HCT116 (cell line): Measurements from ENCODE around the gene ARHGAP9. TPM values are rescaled to one million over a fixed set of nuclear protein-coding genes. Genes with fewer than 3 reads are reported as not detected.
A peak's percentile ranks its signal among the peaks of the same experiment; 100 is the strongest.

Experiments
- ATAC-seq: fragments of 200-7000 bp; cut with Tn5 transposase; 2 replicates; pipeline ENCODE4 v1.9.1; 2020; ENCODE audit warnings: mild to moderate bottlenecking, moderate library complexity
- BruUV-seq: library from RNA; stranded (reverse); fragments of 400-500 nt; replicated peaks from 2 replicates; lab custom pipeline; 2021; lab: Mats Ljungman, UMichigan
- CTCF ChIA-PET: fragments of 300-600 bp; sonication (Branson Sonifier 250); formaldehyde crosslinking; loops from one replicate; lab custom pipeline; 2021; ENCODE audit warnings: antibody characterized with exemption; lab: Charles Lee
- POLR2A ChIA-PET: fragments of 300-600, 350-600 bp; sonication (Branson Sonifier 250); formaldehyde crosslinking; loops from one replicate; lab custom pipeline; 2021; ENCODE audit warnings: antibody characterized with exemption; lab: Charles Lee
- RAD21 ChIA-PET, 2 experiments: fragments of 300-600 bp; sonication (Branson Sonifier 250); formaldehyde crosslinking; loops; one replicate each; lab custom pipeline; 2023; ENCODE audit warnings: low total read pairs in 2 of 2; ENCODE audit not compliant: uncharacterized antibody in 2 of 2, unreplicated experiment in 2 of 2, low non-redundant PET in 1 of 2; lab: Charles Lee
- DNase-seq: peaks from one replicate; pipeline ENCODE4 v3.0.0-alpha.2; 2010; ENCODE audit warnings: low read depth, low spot score
- H2AFZ ChIP-seq: fragments of 200-600 bp; shearing (Covaris generic), sonication (generic); 2 replicates; pipeline ENCODE4 v1.6.1; 2017; ENCODE audit warnings: low read depth, mixed run types, mixed read lengths, antibody characterized with exemption, low read length; ENCODE audit not compliant: poor library complexity, severe bottlenecking
- H3K27ac ChIP-seq: 2 replicates; pipeline ENCODE4 v1.5.1; 2012; ENCODE audit warnings: low read depth, low read length
- H3K27me3 ChIP-seq: fragments of 200-600 bp; sonication (generic); 2 replicates; pipeline ENCODE4 v1.6.1; 2016; ENCODE audit warnings: mixed run types, low read length, mixed read lengths; ENCODE audit not compliant: insufficient read depth
- H3K36me3 ChIP-seq, 2 experiments: fragments of 200-500 bp in 1 of 2; fragments of 200-600 bp in 1 of 2; sonication (Bioruptor generic) in 1 of 2; sonication (generic) in 1 of 2; 2 replicates each; pipeline versions ENCODE4 v1.5.1 to v1.6.1; 2014 to 2016; ENCODE audit warnings: low read length in 2 of 2, inconsistent platforms in 1 of 2, mixed read lengths in 1 of 2, mixed run types in 1 of 2; ENCODE audit not compliant: insufficient read depth in 2 of 2, control insufficient read depth in 1 of 2
- H3K4me1 ChIP-seq, 2 experiments: fragments of 200-600 bp in 1 of 2; sonication (generic) in 1 of 2; 2 replicates each; pipeline versions ENCODE4 v1.5.1 to v1.6.1; 2012 to 2017; ENCODE audit warnings: low read length in 2 of 2, inconsistent platforms in 1 of 2, mild to moderate bottlenecking in 1 of 2, mixed read lengths in 1 of 2, mixed run types in 1 of 2, moderate library complexity in 1 of 2; ENCODE audit not compliant: insufficient read depth in 2 of 2, control insufficient read depth in 1 of 2
- H3K4me2 ChIP-seq: fragments of 200-600 bp; sonication (generic); 2 replicates; pipeline ENCODE4 v1.6.1; 2017; ENCODE audit warnings: mixed run types, low read length, mixed read lengths
- H3K4me3 ChIP-seq, 2 experiments: fragments of 200-600 bp in 1 of 2; sonication (generic) in 1 of 2; replicated peaks in 1 of 2; 2 replicates each; pipeline ENCODE4 v1.5.1; 2011 to 2016; ENCODE audit warnings: low read length in 2 of 2, control low read depth in 1 of 2, low read depth in 1 of 2, mild to moderate bottlenecking in 1 of 2, mixed read lengths in 1 of 2, mixed run types in 1 of 2
- H3K79me2 ChIP-seq: fragments of 200-600 bp; sonication (generic); 2 replicates; pipeline ENCODE4 v1.6.1; 2017; ENCODE audit warnings: mild to moderate bottlenecking, mixed run types, low read length, moderate library complexity, mixed read lengths; ENCODE audit not compliant: insufficient read depth
- H3K9ac ChIP-seq: fragments of 200-600 bp; sonication (generic); 2 replicates; pipeline ENCODE4 v1.6.1; 2016; ENCODE audit warnings: low read length, mixed read lengths
- H3K9me2 ChIP-seq: fragments of 200-600 bp; sonication (generic), shearing (Covaris generic); 2 replicates; pipeline ENCODE4 v1.6.1; 2017; ENCODE audit warnings: mixed run types, mild to moderate bottlenecking, moderate library complexity; ENCODE audit not compliant: insufficient read depth
- H3K9me3 ChIP-seq, 2 experiments: fragments of 200-500 bp in 1 of 2; fragments of 200-600 bp in 1 of 2; sonication (Bioruptor generic) in 1 of 2; sonication (generic) in 1 of 2; 2 replicates each; pipeline ENCODE4 v1.6.1; 2014 to 2017; ENCODE audit warnings: low read length in 2 of 2, mixed read lengths in 2 of 2, inconsistent platforms in 1 of 2, low read depth in 1 of 2, mild to moderate bottlenecking in 1 of 2, mixed run types in 1 of 2, moderate library complexity in 1 of 2; ENCODE audit not compliant: control insufficient read depth in 1 of 2, insufficient read depth in 1 of 2
- H4K20me1 ChIP-seq: fragments of 200-600 bp; sonication (generic), shearing (Covaris generic); 2 replicates; pipeline ENCODE4 v1.6.1; 2017; ENCODE audit warnings: mixed run types, mild to moderate bottlenecking, moderate library complexity; ENCODE audit not compliant: insufficient read depth
- CBX3 ChIP-seq: IDR thresholded peaks from 2 replicates; pipeline ENCODE4 v1.6.1; 2012; ENCODE audit warnings: low read depth
- CEBPB ChIP-seq: IDR thresholded peaks from 2 replicates; pipeline ENCODE4 v1.6.1; 2012; ENCODE audit warnings: low read depth
- EGR1 ChIP-seq: IDR thresholded peaks from 2 replicates; pipeline ENCODE4 v1.6.1; 2012; ENCODE audit warnings: low read depth
- EZH2phosphoT487 ChIP-seq: fragments of 200-600 bp; IDR thresholded peaks from 2 replicates; pipeline ENCODE4 v1.6.1; 2018; ENCODE audit warnings: antibody characterized with exemption, borderline replicate concordance
- FOSL1 ChIP-seq: IDR thresholded peaks from 2 replicates; pipeline ENCODE4 v1.6.1; 2012; ENCODE audit warnings: low read depth
- JUND ChIP-seq: IDR thresholded peaks from 2 replicates; pipeline ENCODE4 v1.6.1; 2012
- POLR2A ChIP-seq: IDR thresholded peaks from 2 replicates; pipeline ENCODE4 v1.7.0; 2011; ENCODE audit warnings: borderline replicate concordance; ENCODE audit not compliant: insufficient read depth, insufficient read length; ENCODE audit errors: extremely low read depth
- TCF7L2 ChIP-seq: IDR thresholded peaks from 2 replicates; pipeline ENCODE4 v1.7.0; 2011; ENCODE audit warnings: borderline replicate concordance, inconsistent platforms; ENCODE audit not compliant: insufficient read depth, insufficient read length; ENCODE audit errors: extremely low read depth
- intact Hi-C: fragments of 100-400 bp; cut with micrococcal nuclease; formaldehyde crosslinking; loops from 2 replicates; pipeline ENCODE4 v1.10.0; 2022
- total RNA-seq: library from RNA; stranded (reverse); gene quantifications from one replicate; pipeline ENCODE4 v1.2.1, GENCODE V29; 2021; ENCODE audit not compliant: unreplicated experiment
- TF ChIP-seq, protein P1 (sequence below): IDR thresholded peaks from 2 replicates; pipeline ENCODE4 v1.6.1; 2012; ENCODE audit warnings: low read depth
- TF ChIP-seq, protein P2 (sequence below): IDR thresholded peaks from 2 replicates; pipeline ENCODE4 v1.6.1; 2011; ENCODE audit warnings: mild to moderate bottlenecking, low read length, moderate library complexity; ENCODE audit not compliant: insufficient replicate concordance; ENCODE audit errors: extremely low read depth
- TF ChIP-seq, protein P3 (sequence below): IDR thresholded peaks from 2 replicates; pipeline ENCODE4 v1.6.1; 2012

ARHGAP9 gene
- total RNA-seq, 1 experiment from 2014 or later: 0.84 TPM

DNA sequence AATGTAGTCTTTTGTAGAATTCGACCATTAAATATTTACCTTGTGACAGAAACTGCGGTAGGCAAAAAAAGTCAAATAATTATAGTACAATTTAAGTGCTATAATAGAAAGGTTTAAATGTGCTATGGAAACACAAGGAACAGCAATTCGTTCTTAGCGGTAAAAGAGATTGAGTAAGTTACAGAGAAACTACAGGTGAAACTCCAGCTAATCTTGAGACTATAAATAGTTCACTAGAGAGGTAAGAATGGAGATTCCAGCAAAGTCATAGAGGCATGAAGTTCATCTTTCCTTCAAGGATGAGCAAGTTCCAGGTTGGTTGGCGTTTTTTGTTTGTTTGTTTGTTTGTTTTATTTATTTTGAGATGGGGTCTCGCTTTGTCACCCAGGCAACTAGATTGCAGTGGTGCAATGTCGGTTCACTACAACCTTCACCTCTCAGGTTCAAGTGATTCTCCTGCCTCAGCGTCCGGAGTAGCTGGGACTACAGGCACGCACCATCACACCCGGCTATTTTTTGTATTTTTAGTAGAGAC is 47.9 kb downstream of the ARHGAP9 start:
- Histone ChIP-seq H3K9ac (peak overlapping the region; percentile 88), H3K79me2 (peaks cover 18% of the 10 kb centered on the region), H3K4me1 (peaks cover 4 to 19% of the 10 kb centered on the region in 2 experiments; a peak in 3 of 4 replicates), H3K9me2 (no peaks in the 10 kb centered on the region), H4K20me1 (no peaks in the 10 kb centered on the region), H3K4me3 (peak overlapping the region; percentile 72 to 85), H3K9me3 (no peaks in the 10 kb centered on the region), H3K4me2 (peak overlapping the region; percentile 89), H3K27ac (peak overlapping the region; percentile 75; the same call in 1 of the 2 replicates), H3K27me3 (no peaks in the 10 kb centered on the region), H3K36me3 (no peaks in the 10 kb centered on the region), H2AFZ (no peak overlapping the region)
- TF ChIP-seq CEBPB (no peak), POLR2A (no peak), TCF7L2 (no peak), EZH2phosphoT487 (no peak), JUND (no peak), CBX3 (no peak), EGR1 (no peak), FOSL1 (no peak)
- TF ChIP-seq, protein P1, sequence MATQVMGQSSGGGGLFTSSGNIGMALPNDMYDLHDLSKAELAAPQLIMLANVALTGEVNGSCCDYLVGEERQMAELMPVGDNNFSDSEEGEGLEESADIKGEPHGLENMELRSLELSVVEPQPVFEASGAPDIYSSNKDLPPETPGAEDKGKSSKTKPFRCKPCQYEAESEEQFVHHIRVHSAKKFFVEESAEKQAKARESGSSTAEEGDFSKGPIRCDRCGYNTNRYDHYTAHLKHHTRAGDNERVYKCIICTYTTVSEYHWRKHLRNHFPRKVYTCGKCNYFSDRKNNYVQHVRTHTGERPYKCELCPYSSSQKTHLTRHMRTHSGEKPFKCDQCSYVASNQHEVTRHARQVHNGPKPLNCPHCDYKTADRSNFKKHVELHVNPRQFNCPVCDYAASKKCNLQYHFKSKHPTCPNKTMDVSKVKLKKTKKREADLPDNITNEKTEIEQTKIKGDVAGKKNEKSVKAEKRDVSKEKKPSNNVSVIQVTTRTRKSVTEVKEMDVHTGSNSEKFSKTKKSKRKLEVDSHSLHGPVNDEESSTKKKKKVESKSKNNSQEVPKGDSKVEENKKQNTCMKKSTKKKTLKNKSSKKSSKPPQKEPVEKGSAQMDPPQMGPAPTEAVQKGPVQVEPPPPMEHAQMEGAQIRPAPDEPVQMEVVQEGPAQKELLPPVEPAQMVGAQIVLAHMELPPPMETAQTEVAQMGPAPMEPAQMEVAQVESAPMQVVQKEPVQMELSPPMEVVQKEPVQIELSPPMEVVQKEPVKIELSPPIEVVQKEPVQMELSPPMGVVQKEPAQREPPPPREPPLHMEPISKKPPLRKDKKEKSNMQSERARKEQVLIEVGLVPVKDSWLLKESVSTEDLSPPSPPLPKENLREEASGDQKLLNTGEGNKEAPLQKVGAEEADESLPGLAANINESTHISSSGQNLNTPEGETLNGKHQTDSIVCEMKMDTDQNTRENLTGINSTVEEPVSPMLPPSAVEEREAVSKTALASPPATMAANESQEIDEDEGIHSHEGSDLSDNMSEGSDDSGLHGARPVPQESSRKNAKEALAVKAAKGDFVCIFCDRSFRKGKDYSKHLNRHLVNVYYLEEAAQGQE: no peak
- TF ChIP-seq, protein P2, sequence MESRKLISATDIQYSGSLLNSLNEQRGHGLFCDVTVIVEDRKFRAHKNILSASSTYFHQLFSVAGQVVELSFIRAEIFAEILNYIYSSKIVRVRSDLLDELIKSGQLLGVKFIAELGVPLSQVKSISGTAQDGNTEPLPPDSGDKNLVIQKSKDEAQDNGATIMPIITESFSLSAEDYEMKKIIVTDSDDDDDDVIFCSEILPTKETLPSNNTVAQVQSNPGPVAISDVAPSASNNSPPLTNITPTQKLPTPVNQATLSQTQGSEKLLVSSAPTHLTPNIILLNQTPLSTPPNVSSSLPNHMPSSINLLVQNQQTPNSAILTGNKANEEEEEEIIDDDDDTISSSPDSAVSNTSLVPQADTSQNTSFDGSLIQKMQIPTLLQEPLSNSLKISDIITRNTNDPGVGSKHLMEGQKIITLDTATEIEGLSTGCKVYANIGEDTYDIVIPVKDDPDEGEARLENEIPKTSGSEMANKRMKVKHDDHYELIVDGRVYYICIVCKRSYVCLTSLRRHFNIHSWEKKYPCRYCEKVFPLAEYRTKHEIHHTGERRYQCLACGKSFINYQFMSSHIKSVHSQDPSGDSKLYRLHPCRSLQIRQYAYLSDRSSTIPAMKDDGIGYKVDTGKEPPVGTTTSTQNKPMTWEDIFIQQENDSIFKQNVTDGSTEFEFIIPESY: no peak
- TF ChIP-seq, protein P3, sequence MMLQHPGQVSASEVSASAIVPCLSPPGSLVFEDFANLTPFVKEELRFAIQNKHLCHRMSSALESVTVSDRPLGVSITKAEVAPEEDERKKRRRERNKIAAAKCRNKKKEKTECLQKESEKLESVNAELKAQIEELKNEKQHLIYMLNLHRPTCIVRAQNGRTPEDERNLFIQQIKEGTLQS: no peak
- RAD21 ChIA-PET: no interaction called here
- intact Hi-C loops: no loop called here
- DNase-seq (no peak), ATAC-seq (no peak)
- CTCF ChIA-PET: no interaction called here
- POLR2A ChIA-PET: no interaction called here
- BruUV-seq: no TSS peak
